Caco-2 (cell line): Measurements from ENCODE around the gene IPO11. TPM values are rescaled to one million over a fixed set of nuclear protein-coding genes. Genes with fewer than 3 reads are reported as not detected.

Source experiments
- BruUV-seq: library from RNA; stranded (reverse); fragments of 400-500 nt; replicated peaks from 2 replicates; lab custom pipeline; 2021; lab: Mats Ljungman, UMichigan
- CTCF ChIA-PET: fragments of 300-600 bp; sonication (Branson Sonifier 250); formaldehyde crosslinking; loops from one replicate; lab custom pipeline; 2022; ENCODE audit warnings: antibody characterized with exemption; lab: Charles Lee
- POLR2A ChIA-PET: fragments of 300-600 bp; sonication (Branson Sonifier 250); formaldehyde crosslinking; loops from one replicate; lab custom pipeline; 2022; ENCODE audit warnings: antibody characterized with exemption; lab: Charles Lee
- DNase-seq, 2 experiments: peaks; one replicate each; pipeline versions ENCODE4 v3.0.0 to v3.0.0-alpha.2; 2020 to 2022
- H3K27me3 ChIP-seq: replicated peaks from 2 replicates; pipeline ENCODE4 v1.6.0; 2011; ENCODE audit warnings: low read length; ENCODE audit not compliant: control insufficient read depth, insufficient read depth
- H3K36me3 ChIP-seq: 2 replicates; pipeline ENCODE4 v1.5.1; 2011; ENCODE audit warnings: low read length; ENCODE audit not compliant: control insufficient read depth, insufficient read depth
- H3K4me1 ChIP-seq: fragments of 250-450 bp; sonication (Bioruptor Pico); 2 replicates; pipeline ENCODE4 v1.5.1; 2020; ENCODE audit warnings: mild to moderate bottlenecking
- H3K4me3 ChIP-seq: 2 replicates; pipeline ENCODE4 v1.5.1; 2011; ENCODE audit warnings: low read depth, mild to moderate bottlenecking, control low read depth, low read length
- H3K9me3 ChIP-seq: fragments of 250-450 bp; sonication (Bioruptor Pico); 2 replicates; pipeline ENCODE4 v1.5.1; 2020; ENCODE audit warnings: mild to moderate bottlenecking, moderate library complexity
- H3K27ac Mint-ChIP-seq: one replicate; pipeline ENCODE4 v1.8.0; 2022; ENCODE audit warnings: mixed read lengths; ENCODE audit not compliant: unreplicated experiment
- H3K27me3 Mint-ChIP-seq: one replicate; pipeline ENCODE4 v1.8.0; 2022; ENCODE audit warnings: mixed read lengths; ENCODE audit not compliant: insufficient read depth, unreplicated experiment
- H3K36me3 Mint-ChIP-seq: one replicate; pipeline ENCODE4 v1.8.0; 2022; ENCODE audit warnings: mild to moderate bottlenecking, mixed read lengths; ENCODE audit not compliant: insufficient read depth, unreplicated experiment
- H3K4me1 Mint-ChIP-seq: one replicate; pipeline ENCODE4 v1.8.0; 2022; ENCODE audit warnings: low read depth, mixed read lengths; ENCODE audit not compliant: unreplicated experiment
- H3K4me3 Mint-ChIP-seq: one replicate; pipeline ENCODE4 v1.8.0; 2022; ENCODE audit warnings: mild to moderate bottlenecking, moderate library complexity, mixed read lengths; ENCODE audit not compliant: unreplicated experiment
- H3K9me3 Mint-ChIP-seq: one replicate; pipeline ENCODE4 v1.8.0; 2022; ENCODE audit warnings: mixed read lengths; ENCODE audit not compliant: unreplicated experiment
- intact Hi-C: fragments of 100-400 bp; cut with micrococcal nuclease; formaldehyde crosslinking; loops from one replicate; pipeline ENCODE4 v1.10.0; 2022; ENCODE audit not compliant: unreplicated experiment
- total RNA-seq: library from RNA; stranded (reverse); gene quantifications from 2 replicates; pipeline ENCODE4 v1.2.3, GENCODE V29; 2022
- TF ChIP-seq, protein P1 (sequence below), 2 experiments: fragments of 200-600 bp in 1 of 2; IDR thresholded peaks; 1 replicate in 1 of 2; 2 replicates in 1 of 2; pipeline versions ENCODE4 v1.5.1 to v1.8.0; 2011 to 2022; ENCODE audit warnings: antibody characterized with exemption in 1 of 2, control low read depth in 1 of 2, inconsistent platforms in 1 of 2, low read depth in 1 of 2, low read length in 1 of 2, mild to moderate bottlenecking in 1 of 2, moderate library complexity in 1 of 2; ENCODE audit not compliant: insufficient read depth in 1 of 2, severe bottlenecking in 1 of 2, unreplicated experiment in 1 of 2

IPO11 gene
- total RNA-seq, 1 experiment from 2014 or later, result 54.1 TPM

DNA sequence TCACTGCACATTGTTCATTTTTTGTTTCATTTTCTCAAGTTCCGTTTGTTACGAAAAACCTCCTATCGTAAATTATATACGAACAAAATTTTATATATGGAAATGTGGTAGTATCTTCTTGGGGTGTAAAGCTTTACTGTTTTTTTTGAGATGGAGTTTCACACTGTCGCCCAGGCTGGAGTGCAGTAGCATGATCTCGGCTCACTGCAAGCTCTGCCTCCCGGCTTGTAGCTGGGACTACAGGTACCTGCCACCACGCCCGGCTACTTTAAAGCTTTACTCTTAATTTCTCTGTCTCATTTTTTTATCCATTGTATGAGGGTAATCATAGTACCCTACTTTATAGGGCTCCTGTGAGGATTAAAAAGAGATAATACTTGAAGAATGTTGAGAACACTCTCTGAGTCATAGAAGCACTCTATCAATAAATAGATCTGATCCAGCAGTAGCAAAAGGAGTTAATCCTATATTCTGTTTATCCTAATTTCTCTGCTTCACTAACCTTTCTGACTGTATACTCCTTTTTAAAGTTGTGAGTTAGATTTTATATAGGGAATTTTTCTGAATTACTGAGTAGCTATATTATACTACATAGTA is 160.5 kb downstream of the IPO11 start:
- no peak for DNase-seq
- no peak overlapping the region for H3K4me3 ChIP-seq
- H3K4me1 Mint-ChIP-seq, result peaks cover 15% of the 10 kb centered on the region
- no peak overlapping the region for H3K4me3 Mint-ChIP-seq
- no TSS peak for BruUV-seq
- peaks cover 12% of the 10 kb centered on the region for H3K9me3 Mint-ChIP-seq
- H3K4me1 ChIP-seq, result no peaks in the 10 kb centered on the region
- peaks cover 13% of the 10 kb centered on the region for H3K36me3 Mint-ChIP-seq
- no peaks in the 10 kb centered on the region for H3K36me3 ChIP-seq
- H3K9me3 ChIP-seq, result peaks cover under 1% of the 10 kb centered on the region; the same call in 1 of the 2 replicates
- no peaks in the 10 kb centered on the region for H3K27me3 ChIP-seq
- POLR2A ChIA-PET, result no interaction called here
- TF ChIP-seq, protein P1, sequence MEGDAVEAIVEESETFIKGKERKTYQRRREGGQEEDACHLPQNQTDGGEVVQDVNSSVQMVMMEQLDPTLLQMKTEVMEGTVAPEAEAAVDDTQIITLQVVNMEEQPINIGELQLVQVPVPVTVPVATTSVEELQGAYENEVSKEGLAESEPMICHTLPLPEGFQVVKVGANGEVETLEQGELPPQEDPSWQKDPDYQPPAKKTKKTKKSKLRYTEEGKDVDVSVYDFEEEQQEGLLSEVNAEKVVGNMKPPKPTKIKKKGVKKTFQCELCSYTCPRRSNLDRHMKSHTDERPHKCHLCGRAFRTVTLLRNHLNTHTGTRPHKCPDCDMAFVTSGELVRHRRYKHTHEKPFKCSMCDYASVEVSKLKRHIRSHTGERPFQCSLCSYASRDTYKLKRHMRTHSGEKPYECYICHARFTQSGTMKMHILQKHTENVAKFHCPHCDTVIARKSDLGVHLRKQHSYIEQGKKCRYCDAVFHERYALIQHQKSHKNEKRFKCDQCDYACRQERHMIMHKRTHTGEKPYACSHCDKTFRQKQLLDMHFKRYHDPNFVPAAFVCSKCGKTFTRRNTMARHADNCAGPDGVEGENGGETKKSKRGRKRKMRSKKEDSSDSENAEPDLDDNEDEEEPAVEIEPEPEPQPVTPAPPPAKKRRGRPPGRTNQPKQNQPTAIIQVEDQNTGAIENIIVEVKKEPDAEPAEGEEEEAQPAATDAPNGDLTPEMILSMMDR (IDR thresholded peaks at IDR 0.05; ENCODE audit: insufficient read depth in 1 of 2, low read depth in 1 of 2, low read length in 1 of 2, severe bottlenecking in 1 of 2, unreplicated experiment in 1 of 2), result no peak
- CTCF ChIA-PET, result no interaction called here
- no peaks in the 10 kb centered on the region for H3K27me3 Mint-ChIP-seq
- intact Hi-C loops, result no loop called here
- H3K27ac Mint-ChIP-seq, result no peak overlapping the region

DNA sequence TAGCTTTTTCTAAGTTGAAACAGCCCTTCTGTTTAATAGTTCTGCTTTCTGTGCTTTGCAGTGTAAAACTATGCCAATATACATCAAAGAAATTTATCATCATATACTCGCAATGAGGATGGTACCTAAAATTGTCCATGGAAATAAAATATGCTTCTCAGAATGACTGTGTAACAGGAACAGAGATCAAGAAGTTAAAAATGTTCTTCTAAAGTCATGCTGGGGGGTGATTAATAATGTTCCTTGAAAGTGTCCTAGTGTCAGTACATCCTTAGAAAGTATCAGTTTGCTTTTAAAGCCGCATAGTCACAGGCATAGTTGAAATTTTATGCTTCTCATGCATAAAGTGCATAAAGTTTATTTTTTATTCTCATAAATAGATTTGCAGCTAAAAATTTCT is 162.0 kb downstream of the IPO11 start:
- Mint-ChIP-seq H3K4me1 (peaks cover 6% of the 10 kb centered on the region), H3K27me3 (no peaks in the 10 kb centered on the region), H3K9me3 (no peaks in the 10 kb centered on the region), H3K36me3 (no peaks in the 10 kb centered on the region), H3K27ac (no peak overlapping the region), H3K4me3 (no peak overlapping the region)
- intact Hi-C loops, result no loop called here
- Histone ChIP-seq H3K4me1 (no peaks in the 10 kb centered on the region), H3K9me3 (no peaks in the 10 kb centered on the region), H3K36me3 (no peaks in the 10 kb centered on the region), H3K4me3 (no peak overlapping the region), H3K27me3 (no peaks in the 10 kb centered on the region)
- TF ChIP-seq, protein P1 (IDR thresholded peaks at IDR 0.05; ENCODE audit: insufficient read depth in 1 of 2, low read depth in 1 of 2, low read length in 1 of 2, severe bottlenecking in 1 of 2, unreplicated experiment in 1 of 2), result no peak
- BruUV-seq, result no TSS peak
- ChIA-PET POLR2A (no interaction called here), CTCF (no interaction called here)
- no peak for DNase-seq

DNA sequence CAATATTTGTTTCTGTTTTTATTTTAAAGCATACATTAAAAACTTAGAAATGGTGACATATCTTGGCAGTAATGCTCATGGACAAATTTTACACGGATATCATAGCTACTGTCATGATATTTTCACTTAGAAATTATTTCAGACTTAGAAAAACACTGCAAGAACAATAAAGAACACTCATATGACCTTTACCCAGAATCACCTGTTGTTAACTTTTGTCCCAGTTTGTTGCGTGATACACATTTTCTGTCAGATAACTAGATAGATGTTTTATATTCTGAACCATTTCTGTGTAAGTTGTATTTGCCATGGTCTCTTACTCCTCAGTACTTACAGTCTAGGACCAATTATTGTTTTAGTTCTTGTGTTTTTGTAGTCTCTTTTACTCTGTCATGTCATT is 162.5 kb downstream of the IPO11 start:
- peaks cover 6% of the 10 kb centered on the region for H3K4me1 Mint-ChIP-seq
- CTCF ChIA-PET, result no interaction called here

More for the DNA sequence above, 162.5 kb downstream of the IPO11 start:
- Histone ChIP-seq H3K27me3 (no peaks in the 10 kb centered on the region), H3K9me3 (no peaks in the 10 kb centered on the region), H3K4me1 (no peaks in the 10 kb centered on the region), H3K4me3 (no peak overlapping the region), H3K36me3 (no peaks in the 10 kb centered on the region)
- TF ChIP-seq, protein P1 (IDR thresholded peaks at IDR 0.05; ENCODE audit: insufficient read depth in 1 of 2, low read depth in 1 of 2, low read length in 1 of 2, severe bottlenecking in 1 of 2, unreplicated experiment in 1 of 2), result no peak
- no peaks in the 10 kb centered on the region for H3K9me3 Mint-ChIP-seq
- H3K36me3 Mint-ChIP-seq, result no peaks in the 10 kb centered on the region
- intact Hi-C loops, result no loop called here
- no peaks in the 10 kb centered on the region for H3K27me3 Mint-ChIP-seq
- POLR2A ChIA-PET, result no interaction called here
- no TSS peak for BruUV-seq
- H3K4me3 Mint-ChIP-seq, result no peak overlapping the region
- no peak overlapping the region for H3K27ac Mint-ChIP-seq
- DNase-seq, result no peak
